IPS DF 4.7 (cell line): Measurements from ENCODE around the gene C16orf78.

Source experiments
- DNase-seq: peaks from one replicate; pipeline ENCODE4 v3.0.0-alpha.2; 2013; ENCODE audit warnings: low spot score; ENCODE audit errors: extremely low read depth

C16orf78 gene

GRCh38 chr16:49428808-49429207 lies 55.2 kb downstream of the C16orf78 start:
- no peak for DNase-seq

- DNase-seq, result no peak
Observed at GRCh38 chr16:49431040-49431439, 57.4 kb downstream of the C16orf78 start.

- no peak for DNase-seq
Observed at GRCh38 chr16:49431591-49432290, 58.1 kb downstream of the C16orf78 start.

GRCh38 chr16:49434733-49435132 lies 61.1 kb downstream of the C16orf78 start:
- no peak for DNase-seq

- no peak for DNase-seq
Observed at GRCh38 chr16:49436181-49436580, 62.6 kb downstream of the C16orf78 start.

- no peak for DNase-seq
Observed at GRCh38 chr16:49437344-49437743, 63.7 kb downstream of the C16orf78 start.

- no peak for DNase-seq
Observed at GRCh38 chr16:49439050-49439449, 65.4 kb downstream of the C16orf78 start.

- no peak for DNase-seq
Observed at GRCh38 chr16:49439676-49440075, 66.1 kb downstream of the C16orf78 start.

GRCh38 chr16:49440156-49441065 lies 66.8 kb downstream of the C16orf78 start:
- DNase-seq, result no peak

- DNase-seq, result peak; percentile 51
Observed at GRCh38 chr16:49441366-49441780, 67.8 kb downstream of the C16orf78 start.

GRCh38 chr16:49442805-49443204 lies 69.2 kb downstream of the C16orf78 start:
- no peak for DNase-seq

GRCh38 chr16:49443576-49443975 lies 70.0 kb downstream of the C16orf78 start:
- DNase-seq, result no peak

- no peak for DNase-seq
Observed at GRCh38 chr16:49446805-49447204, 73.2 kb downstream of the C16orf78 start.
